PFSK-1 (cell line): ENCODE data around the gene CA12.

ENCODE experiments used
- FOXP2 ChIP-seq: optimal IDR thresholded peaks from 2 replicates; pipeline ENCODE3; 2011; ENCODE audit warnings: borderline replicate concordance, control low read depth, inconsistent platforms; ENCODE audit not compliant: insufficient read depth; ENCODE audit errors: extremely low read length, extremely low read depth
- POLR2AphosphoS5 ChIP-seq: IDR thresholded peaks from 2 replicates; pipeline ENCODE4 v1.6.1; 2012; ENCODE audit warnings: low read depth, mild to moderate bottlenecking, control low read depth, low read length, moderate library complexity
- REST ChIP-seq, 2 experiments: IDR thresholded peaks; 2 replicates each; pipeline versions ENCODE4 v1.6.1 to v1.8.0; 2011 to 2012; ENCODE audit warnings: low read depth in 2 of 2, low read length in 2 of 2, control low read depth in 1 of 2, inconsistent platforms in 1 of 2, mild to moderate bottlenecking in 1 of 2, moderate library complexity in 1 of 2; ENCODE audit not compliant: insufficient read depth in 1 of 2
- SIN3A ChIP-seq: IDR thresholded peaks from 2 replicates; pipeline ENCODE4 v1.6.1; 2012; ENCODE audit warnings: mild to moderate bottlenecking, low read length, moderate library complexity, borderline replicate concordance; ENCODE audit not compliant: insufficient read depth
- TAF1 ChIP-seq: IDR thresholded peaks from 2 replicates; pipeline ENCODE4 v1.6.1; 2012; ENCODE audit warnings: low read length, control low read depth, borderline replicate concordance; ENCODE audit not compliant: insufficient read depth

Gene CA12

DNA sequence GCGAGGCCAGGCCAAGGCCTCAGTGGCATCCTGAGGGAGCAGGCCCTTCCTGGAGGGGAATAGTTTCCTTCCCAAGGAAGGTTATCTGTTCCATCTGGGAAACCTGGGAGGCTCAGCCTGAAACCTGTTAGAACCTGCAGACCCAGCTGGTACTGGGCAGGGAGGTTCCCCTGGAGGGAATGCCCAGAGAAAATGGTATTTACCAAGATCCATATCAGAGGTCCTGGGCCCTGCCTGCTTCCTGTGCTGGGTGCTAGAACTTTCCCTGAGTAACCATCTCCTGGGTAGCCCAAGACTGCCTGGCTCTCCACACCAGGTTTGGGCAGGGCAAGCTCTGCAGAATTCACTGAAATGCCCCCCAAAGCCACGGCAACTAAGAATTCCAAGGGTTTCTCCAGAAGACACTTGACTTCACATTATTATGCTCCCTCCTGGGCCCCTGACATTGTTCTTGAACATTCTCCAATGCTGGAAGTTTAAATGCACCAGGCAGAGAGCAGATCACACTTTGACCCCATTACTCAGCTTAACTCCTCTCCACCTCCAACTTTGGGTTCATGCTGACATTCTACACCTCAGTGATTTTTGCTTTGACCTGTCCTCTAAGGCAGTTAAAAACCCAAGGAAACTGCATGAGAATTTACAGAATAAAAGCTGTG, 2.0 kb downstream of the CA12 start:
- TF ChIP-seq FOXP2 (no peak), REST (IDR thresholded peaks at IDR 0.05; ENCODE audit: insufficient read depth in 1 of 2, low read depth in 2 of 2, low read length in 2 of 2) (no peak), POLR2AphosphoS5 (no peak), TAF1 (no peak), SIN3A (no peak)

DNA sequence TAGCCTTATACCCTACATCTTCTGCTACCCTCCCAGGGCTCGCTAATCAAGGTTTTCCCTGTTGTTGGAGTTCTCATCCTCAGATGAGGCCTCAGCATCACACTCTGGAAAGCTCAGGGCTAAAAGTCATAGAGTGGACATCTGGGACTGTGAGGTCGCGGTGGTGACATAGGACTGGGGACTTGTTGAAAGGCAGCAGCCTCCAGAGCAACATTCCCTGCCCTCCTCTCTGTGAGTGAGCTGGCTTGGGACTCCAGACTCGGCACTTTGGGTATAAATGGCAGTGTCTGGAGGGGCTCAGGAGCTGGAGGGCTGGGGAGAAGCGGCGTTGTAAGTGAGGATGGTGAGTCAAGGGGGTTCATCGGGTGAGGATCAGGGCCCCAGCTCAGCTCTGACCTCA, 2.7 kb downstream of the CA12 start:
- TF ChIP-seq SIN3A (no peak), POLR2AphosphoS5 (no peak), FOXP2 (no peak), REST (IDR thresholded peaks at IDR 0.05; ENCODE audit: insufficient read depth in 1 of 2, low read depth in 2 of 2, low read length in 2 of 2) (no peak), TAF1 (no peak)

- TF ChIP-seq POLR2AphosphoS5 = no peak
- TF ChIP-seq REST (IDR thresholded peaks at IDR 0.05; ENCODE audit: insufficient read depth in 1 of 2, low read depth in 2 of 2, low read length in 2 of 2) = no peak
- no peak for TF ChIP-seq TAF1
- no peak for TF ChIP-seq FOXP2
- TF ChIP-seq SIN3A = no peak
Measured at GRCh38 chr15:63374686-63375520, 6.7 kb downstream of the CA12 start.

DNA sequence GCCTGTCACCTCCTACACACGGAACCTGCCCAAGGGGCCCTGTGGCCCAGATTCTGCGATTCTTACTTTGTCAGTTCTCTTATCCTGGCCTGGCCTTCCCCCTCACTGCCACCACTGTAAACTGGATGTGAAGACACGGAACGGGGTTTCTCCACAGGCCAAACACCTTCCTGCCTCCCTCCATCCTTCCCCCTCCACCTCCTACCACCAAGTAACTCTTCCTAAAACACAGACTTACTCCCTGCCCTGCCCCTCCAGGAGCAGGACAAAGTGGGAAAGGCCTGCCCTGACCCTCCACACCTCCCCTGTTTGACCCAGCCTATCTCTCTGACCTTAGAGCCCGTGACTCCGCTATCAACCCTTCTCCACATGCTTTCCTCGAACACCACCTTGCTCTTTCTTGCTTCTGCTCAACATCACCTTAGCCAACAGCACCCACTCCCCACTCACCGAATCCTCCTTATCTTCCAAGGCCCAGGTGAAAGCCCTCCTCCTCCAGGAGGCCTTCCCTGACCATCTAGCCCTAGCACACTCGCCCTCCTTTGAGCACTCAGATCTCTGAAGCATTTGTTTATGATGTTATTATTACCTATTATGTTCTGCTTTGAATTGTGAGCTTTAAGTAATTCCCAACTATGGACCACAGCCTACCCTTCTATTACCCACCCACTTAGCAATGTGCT, 7.6 kb downstream of the CA12 start:
- no peak for TF ChIP-seq REST (IDR thresholded peaks at IDR 0.05; ENCODE audit: insufficient read depth in 1 of 2, low read depth in 2 of 2, low read length in 2 of 2)
- TF ChIP-seq FOXP2 = no peak
- TF ChIP-seq TAF1 = no peak
- TF ChIP-seq POLR2AphosphoS5 = no peak
- no peak for TF ChIP-seq SIN3A
